GM18870 (cell line): ENCODE results near the gene TXNRD2.

Experiments used
- ATAC-seq: cut with Tn5 transposase; IDR thresholded peaks from one replicate; pipeline ENCODE4 v1.9.1; 2021; ENCODE audit warnings: moderate library complexity; ENCODE audit not compliant: unreplicated experiment

The TXNRD2 gene

DNA sequence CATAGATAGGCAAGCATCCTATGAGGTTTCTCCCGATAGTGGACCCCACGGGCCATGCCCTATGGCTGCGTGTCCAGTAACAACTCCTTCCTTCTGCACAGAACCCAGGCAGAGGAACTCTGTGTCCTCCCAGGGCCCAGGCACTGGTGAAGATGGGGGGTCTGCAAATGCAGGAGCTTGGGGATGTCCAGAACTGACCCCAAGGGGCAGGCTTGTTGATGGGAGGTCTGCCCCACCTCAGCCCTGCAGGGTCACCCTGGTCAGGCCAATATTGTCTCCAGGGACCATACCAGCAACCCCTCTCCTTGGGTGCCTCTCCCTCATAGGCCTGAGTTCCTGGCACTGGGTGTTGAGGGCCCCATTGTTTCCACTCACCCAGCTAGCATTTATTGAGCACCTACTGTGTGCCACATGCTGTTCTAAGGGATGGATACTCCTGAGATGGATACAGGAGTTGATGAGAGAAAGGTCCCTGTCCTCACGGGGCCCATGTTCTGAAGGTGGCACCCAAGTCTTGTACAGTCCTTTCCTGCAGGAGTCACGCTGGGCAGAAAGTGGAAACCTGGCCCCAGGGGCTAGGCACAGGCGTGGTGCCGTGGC lies 26.3 kb upstream of the TXNRD2 start:
- ATAC-seq = no peak

DNA sequence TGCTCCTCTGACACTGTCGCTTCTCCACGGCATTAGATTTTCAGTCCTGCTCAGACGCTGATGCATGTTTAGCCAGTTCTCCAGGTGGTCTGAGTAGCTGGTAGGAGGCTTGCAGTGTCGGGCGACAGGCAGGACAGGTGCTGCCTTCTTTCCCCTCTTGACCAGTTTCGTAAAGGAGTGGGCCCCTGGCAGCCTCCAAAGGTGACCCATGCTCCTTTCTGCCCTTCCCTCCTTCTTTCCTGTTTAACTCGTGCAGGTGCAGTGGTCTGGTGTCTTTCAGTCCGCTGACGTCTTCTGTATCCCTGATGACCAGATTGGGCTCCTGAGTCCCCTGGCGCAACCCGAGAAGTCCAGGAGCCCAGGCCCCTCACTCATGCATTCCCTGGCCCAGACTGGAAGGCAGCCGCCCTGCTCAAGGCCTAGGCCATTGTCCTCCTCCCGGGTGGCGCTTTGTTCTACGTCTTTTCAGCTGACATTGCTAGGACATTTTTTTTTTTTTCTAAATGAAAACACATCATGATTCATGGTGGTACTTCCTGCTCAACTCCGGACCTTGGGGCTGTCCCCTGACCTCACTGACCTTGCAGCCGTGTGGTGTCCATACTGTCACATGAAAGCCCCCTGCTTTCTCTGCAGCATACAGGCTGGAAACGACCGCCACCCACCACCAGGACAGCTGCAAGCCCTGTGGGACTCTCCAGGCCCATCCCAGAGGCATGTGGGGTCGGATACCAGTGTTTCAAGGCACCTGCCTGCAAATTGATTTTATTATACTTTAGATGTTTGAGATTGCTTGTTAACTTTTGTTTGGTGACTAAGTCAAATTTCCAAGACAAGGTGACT lies 25.5 kb upstream of the TXNRD2 start:
- no peak for ATAC-seq

DNA sequence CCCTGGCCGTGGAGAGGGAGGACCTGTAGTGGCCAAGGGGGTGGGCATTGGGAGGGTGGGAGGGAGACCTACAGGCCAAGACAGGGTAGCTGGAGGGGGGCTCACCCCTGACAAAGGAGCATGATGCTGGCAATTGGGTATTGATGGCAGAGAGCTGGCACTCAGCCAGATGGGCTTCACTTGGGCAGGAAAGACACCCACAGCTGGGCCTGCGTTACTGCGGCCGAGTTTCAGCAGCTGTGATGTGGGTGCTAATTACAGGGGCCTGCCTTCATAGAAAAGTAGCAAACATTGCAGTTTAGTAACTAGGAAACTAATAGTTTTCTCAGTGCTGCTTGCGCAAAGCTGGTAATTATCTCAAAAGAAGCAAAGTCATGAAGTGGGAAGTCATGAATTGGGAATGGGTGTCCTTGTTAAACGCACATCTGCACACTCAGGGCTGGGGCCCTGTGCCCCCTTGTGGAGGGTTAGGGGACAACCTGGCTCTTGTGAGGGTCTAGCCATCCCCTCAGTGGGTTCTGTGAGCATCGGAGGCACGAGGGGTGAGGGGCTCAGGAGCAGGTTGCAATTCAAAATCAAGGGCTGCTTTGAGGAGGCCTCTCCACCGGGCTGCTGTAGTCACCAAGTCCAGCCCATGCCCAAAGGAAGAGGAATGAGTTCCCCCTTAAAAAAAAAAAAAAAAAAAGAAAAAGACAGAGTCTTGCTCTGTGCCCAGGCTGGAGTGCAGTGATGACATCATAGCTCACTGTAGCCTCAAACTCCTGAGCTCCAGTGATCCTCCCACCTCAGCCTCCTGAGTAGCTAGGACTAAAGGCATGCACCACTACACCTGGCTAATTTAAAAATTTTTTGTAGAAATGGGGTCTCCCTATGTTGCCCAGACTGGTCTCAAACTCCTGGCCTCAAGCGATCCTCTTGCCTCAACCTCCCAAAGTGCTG lies 24.4 kb upstream of the TXNRD2 start:
- no peak for ATAC-seq

DNA sequence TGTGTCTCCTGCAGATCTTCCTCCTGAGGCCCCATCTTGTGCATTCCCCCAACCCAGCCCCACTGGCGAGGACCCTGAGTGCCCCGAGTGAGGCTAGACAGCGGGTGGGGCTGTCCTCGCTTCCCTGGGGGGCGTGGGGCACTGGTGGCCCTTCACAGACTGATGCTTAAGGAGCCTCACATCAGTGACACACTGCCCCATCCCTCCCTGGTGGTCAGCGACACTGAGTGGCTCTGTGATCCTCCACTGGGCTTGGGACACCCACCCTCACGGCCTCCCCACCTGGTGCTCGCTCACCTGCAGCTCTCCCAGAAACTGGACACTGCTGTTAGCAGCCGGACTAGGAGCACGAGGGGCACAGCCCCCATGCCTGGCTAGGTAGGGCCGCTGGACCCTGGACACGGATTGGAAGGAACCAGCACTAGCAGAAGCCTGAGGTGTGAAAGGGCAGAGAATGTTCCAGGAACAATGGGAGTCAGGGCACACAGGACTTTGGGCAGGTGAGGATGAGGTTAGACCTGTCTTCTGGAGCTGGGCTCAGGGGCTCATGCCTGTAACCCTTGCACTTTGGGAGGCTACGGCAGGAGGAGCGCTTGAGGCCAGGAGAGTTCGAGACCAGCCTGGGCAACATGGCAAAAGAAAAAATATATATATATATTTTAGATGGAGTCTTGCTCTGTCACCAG lies 23.2 kb upstream of the TXNRD2 start:
- ATAC-seq = no peak

DNA sequence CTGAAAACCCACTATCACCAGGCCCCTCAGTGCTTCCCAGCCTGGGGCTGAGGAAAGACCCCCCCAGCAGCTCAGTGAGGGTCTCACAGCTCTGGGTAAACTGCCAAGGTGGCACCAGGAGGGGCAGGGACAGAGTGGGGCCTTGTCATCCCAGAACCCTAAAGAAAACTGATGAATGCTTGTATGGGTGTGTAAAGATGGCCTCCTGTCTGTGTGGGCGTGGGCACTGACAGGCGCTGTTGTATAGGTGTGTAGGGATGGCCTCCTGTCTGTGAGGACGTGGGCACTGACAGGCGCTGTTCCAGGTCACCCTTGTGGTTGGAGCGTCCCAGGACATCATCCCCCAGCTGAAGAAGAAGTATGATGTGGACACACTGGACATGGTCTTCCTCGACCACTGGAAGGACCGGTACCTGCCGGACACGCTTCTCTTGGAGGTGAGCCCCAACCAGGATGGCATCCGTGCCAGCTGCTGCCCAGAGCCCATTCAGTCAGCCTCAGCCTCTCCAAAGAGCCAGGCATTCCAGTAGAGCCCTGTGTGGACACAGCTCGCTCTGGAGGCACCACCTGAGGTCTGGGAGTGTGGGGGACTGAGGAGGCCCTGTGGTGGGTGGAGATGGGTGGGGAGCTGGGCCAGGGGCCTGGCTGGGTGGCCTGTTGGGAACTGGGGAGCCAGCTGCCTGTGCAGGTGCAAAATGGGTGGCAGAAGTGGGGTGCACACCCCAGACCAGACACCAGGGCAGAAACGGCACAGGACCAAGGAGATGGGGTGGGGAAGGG lies 22.4 kb upstream of the TXNRD2 start:
- no peak for ATAC-seq

DNA sequence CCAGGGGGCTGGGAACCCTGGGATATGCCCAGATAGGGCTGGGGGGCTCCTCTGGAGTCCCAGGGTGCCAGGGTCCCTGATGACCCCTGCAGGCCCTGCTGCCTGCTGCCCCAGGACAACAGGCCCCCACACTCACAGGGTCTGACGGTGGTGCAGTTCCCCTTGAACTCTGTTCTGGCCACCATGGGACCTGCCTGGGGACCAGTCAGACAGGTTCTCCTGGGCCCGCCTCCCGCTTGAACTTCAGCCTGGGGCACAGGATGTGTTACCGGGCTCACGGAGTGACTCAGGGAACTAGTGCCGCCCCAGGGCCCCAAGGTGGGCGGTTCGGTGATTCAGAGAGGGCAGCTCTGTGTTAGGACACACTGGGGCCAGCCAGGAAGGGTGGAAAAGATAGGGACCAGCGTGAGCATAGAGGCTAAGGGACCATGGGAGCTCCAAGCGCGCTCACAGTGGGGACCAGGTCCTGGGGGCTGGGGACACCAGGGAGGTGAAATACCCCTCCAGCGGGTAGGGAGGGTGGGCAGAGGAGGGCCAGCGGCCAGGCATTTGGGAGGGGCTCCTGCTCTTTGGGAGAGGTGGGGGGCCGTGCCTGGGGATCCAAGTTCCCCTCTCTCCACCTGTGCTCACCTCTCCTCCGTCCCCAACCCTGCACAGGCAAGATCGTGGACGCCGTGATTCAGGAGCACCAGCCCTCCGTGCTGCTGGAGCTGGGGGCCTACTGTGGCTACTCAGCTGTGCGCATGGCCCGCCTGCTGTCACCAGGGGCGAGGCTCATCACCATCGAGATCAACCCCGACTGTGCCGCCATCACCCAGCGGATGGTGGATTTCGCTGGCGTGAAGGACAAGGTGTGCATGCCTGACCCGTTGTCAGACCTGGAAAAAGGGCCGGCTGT lies 21.5 kb upstream of the TXNRD2 start:
- ATAC-seq = no peak

DNA sequence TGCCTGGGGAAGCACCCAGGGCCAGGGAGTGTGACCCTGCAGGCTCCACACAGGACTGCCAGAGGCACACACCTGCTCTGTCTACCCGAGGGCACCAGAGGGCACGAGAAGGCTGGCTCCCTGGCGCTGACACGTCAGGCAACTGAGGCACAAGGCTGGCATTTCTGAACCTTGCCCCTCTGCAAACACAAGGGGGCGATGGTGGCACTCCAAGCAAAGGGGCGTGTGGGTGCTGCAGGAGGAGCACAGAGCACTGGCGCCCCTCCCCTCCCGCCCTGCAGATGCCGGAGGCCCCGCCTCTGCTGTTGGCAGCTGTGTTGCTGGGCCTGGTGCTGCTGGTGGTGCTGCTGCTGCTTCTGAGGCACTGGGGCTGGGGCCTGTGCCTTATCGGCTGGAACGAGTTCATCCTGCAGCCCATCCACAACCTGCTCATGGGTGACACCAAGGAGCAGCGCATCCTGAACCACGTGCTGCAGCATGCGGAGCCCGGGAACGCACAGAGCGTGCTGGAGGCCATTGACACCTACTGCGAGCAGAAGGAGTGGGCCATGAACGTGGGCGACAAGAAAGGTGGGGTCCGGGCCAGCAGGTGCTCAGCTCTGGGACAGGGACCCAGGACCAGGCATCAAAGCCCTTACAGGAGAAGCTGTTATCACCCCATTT lies 20.8 kb upstream of the TXNRD2 start:
- ATAC-seq = no peak

DNA sequence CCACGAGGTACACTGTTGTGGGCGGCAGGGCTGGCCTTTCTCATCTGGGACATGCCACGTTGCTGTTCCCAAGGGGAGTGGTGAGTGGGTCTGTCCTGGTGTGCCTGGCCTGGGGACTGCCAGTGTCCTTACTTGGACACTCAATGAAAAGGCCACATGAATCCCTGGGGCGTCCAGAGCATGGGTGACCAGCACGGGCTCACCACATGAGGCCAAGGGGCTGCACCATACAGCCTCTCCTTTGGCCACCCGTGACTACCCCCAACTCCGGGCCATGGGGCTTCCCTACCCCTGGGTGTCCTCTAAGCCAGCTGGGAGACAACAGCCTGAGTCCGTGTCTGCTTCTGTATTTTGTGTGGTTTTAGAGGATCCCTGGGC lies 20.2 kb upstream of the TXNRD2 start:
- no peak for ATAC-seq

DNA sequence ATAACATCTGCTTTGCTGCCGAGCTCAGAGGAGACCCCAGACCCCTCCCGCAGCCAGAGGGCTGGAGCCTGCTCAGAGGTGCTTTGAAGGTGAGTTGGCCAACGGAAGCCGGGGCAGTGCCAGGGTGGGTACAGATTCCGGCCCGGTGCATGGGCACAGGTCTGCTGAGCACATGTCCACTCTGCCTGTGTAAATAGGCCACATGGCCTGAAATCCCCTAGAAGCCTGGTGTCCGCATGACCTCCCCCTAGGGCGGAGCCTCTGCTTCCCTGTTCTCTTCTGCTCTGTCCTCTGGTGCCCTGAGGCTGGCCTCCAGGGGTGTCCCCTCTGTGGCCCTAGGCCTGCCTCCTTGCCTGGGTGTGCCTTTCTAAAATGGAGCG lies 19.6 kb upstream of the TXNRD2 start:
- no peak for ATAC-seq

DNA sequence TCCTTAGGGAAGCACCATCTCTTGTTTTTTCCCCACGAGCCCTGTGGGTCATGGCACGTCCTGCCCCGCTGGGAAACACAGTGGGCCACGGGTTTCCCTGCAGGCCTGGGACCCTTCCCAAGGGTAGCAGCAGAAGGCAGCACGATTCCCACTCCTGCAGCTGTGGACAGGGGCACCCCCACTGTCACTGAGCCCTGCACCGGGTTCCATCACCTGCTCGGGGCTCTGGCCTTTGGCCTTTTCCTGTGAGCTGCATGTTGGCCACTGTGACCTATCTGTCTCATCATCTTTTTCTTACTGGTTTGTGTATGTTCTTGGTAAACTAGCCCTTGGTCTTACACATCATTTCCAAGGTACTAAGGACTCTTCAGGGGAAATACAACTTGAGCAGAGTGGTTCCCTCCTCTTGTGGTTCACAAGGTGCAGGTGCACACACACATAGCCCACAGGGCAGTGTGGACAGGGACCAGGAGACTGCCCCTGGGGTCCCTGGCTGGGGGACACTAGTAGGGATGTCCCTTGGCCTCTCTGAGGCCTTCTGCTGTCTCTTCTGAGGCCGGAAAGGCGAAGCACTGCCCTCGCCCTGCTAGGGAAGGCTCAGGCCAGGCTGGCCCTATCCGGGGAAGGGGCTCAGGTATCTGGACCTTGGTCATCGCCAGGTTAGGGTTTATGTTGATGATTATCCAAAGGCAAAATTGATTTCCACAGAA lies 19.0 kb upstream of the TXNRD2 start:
- no peak for ATAC-seq

DNA sequence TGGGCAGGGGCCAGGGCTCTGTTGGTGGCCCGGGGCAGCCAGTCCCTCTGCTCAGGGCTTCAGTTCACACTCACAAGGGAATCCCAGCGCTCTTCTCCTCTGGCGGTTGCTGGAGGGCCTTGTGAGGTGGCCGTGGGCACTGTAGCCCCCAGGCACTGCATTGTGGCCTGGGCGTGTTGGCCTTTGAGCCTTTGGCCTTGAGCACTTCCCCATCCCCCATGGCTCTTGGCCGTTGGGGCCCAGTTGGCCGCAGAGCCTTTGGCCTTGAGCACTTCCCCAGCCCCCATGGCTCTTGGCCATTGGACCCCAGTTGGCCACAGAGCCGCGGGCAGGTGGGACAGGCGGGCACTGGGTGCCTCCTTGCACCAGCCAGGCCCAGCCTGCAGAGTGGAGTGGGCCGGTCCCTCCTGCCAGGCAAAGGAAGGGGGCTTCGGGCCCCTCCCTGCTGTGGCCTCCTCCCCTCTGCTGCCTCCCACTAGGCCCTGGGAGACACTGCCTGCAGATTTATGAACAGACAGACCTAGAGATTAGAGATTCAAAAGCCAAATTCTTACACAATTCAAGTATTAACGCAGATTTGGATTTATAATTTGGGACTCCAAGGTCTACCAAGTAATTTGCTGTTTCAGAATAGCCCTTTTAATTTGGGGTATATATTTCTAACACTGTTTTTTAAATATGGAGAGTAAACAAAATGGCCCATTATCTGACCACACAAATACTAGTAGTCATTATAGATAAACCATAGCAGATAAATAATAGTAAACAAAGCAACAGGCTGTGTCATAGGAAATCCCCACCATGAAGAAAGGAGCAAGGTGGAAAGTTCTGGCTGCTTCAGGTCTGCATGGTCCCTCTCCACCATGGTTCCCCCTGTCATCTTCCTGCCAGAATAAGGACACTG lies 18.2 kb upstream of the TXNRD2 start:
- no peak for ATAC-seq

DNA sequence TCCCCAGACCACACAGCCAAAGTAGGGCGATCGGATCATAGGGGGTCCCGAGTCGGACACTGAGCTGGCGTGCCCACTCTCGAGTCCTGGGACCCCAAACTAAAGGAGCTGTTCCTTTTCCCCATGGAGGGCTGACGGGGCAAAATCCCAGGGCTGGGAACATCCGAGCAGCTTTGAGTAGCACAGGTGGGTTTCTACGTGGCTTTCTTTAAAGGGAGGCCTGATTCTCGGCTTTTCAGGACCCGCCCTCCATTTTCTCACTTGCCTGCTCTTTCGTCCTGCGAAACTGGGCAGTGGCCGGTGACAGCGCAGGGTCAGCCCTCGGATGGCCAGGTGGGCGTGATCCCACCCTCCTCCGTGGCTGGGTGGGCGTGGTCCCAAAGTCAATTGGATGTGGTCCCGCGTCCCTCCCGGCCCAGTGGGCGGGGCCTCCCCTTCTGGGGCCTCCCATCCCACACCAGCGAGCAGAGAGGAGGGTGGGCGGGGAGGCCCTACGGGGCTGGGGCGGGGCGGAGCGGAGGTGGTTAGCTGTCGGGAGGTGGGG lies 17.5 kb upstream of the TXNRD2 start:
- ATAC-seq = no peak

DNA sequence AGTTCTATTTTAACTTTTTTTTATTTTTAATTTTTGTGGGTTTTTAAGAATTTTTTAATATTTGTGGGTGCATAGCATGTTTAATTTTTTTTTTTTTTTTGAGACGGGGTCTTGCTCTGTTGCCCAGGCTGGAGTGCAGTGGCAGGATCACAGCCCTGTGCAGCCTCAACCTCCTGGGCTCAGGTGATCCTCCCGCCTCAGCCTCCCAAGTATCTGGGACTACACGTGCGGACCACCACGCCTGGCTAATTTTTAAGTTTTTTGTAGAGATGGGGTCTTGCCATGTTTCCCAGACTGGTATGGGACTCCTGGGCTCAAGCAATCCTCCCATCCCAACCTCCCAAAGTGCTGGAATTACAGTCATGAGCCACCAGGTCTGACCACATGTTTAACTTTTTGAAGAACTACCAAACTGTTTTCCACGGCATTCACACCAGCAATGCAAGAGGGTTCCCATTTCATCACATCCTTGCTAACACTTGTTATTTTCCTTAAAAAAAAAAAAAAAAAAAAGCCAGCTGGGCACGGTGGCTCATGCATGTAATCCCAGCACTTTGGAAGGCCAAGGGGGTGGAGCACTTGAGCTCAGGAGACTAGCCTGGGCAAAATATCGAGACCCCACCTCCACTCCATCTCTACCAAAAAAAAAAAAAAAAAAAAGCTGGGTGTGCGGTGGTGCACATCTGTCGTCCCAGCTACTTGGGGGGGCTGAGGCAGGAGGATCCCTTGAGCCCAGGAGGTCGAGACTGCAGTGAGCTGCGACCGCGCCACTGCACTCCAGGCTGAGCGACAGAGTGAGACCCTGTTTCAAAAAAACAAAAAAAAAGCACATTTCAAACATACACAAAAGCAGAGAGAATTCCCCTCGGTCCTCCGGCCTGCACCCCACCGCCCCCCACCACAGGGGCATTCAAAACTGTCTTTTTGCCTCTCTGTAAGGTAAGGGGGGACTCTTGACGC lies 16.7 kb upstream of the TXNRD2 start:
- ATAC-seq = no peak

DNA sequence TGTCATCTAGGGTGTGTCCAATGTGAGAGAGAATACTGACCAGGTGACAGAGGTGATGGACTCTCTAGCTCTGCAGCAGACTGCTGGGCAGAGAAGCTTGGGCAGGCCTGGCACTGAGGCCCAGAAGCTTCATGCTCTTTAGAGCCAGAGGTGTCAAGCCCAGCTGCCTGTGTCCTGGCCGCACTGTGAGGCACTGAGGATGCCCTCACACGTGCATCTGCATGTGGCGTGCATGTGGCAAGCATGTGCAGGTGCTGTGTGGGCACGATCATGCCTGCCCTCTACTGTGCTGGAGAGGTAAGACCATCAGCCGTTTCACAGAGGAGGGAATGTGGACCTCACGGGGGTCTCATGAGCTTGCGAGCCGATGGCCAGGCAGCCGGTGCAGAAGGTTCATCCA lies 15.8 kb upstream of the TXNRD2 start:
- ATAC-seq = no peak

DNA sequence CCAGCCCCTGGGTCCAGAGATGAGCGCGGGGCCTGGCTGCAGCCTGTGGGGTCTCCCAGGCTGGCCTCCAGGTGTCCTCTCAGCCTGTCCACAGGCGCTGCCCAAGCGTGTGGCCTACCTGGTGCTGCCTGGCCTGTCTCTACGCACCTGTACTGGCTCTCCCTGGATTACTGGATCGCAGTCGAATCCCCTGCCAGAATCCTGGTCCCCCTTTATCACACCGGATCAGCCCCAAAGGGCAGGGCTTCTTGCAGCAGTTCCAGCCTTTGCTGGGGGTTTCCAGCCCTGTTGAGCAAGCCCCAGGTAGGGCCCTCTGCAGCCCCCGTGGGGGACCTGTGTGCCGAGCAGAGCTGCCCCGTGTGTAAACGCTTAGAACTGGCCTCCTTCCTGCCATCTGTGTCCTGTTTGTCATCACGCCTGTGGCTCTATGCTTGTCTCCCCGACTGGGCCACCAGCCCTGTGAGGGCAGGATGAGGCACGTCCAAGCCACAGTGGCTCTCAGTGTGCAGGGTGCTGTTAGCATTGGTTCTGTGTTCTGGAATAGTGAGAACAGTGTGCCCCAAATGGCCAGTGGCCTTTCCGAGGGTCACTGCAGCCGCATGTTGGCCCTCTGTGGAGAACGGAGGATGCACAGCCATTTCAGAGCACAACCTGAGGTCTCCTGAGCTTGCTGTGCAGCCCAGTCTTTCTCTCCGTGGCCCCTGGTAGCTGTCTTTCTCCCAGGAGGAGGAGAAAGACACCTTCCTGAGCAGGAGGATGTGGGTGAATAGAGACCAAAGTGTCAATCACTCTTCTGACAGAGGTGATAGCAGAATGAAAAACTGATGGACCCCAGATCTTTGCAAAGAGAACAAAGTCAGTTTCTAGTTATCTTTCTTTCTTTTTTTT lies 13.9 kb upstream of the TXNRD2 start:
- ATAC-seq = no peak
